GM19099 (cell line): ENCODE measurements around the gene FXYD6.

Experiments used
- POLR2A ChIP-seq: IDR thresholded peaks from 3 replicates; pipeline ENCODE4 v1.6.1; 2011; ENCODE audit warnings: low read depth; ENCODE audit not compliant: insufficient read length; ENCODE audit errors: extremely low read depth

FXYD6 gene

GRCh38 chr11:117837791-117838190 is 38.7 kb downstream of the FXYD6 start:
- no peak for TF ChIP-seq POLR2A

GRCh38 chr11:117837070-117837776 is 39.2 kb downstream of the FXYD6 start:
- no peak for TF ChIP-seq POLR2A

- no peak for TF ChIP-seq POLR2A
These were observed 40.1 kb downstream of the FXYD6 start for GRCh38 chr11:117836077-117836960.

GRCh38 chr11:117835576-117835975 is 40.9 kb downstream of the FXYD6 start:
- TF ChIP-seq POLR2A = no peak

- no peak for TF ChIP-seq POLR2A
These were observed 41.5 kb downstream of the FXYD6 start for GRCh38 chr11:117834838-117835443.

GRCh38 chr11:117834068-117834810 is 42.2 kb downstream of the FXYD6 start:
- no peak for TF ChIP-seq POLR2A

GRCh38 chr11:117833401-117833891 is 43.0 kb downstream of the FXYD6 start:
- TF ChIP-seq POLR2A = no peak

- no peak for TF ChIP-seq POLR2A
These were observed 43.9 kb downstream of the FXYD6 start for GRCh38 chr11:117832511-117832910.

GRCh38 chr11:117831661-117832415 is 44.6 kb downstream of the FXYD6 start:
- no peak for TF ChIP-seq POLR2A

GRCh38 chr11:117830674-117831351 is 45.6 kb downstream of the FXYD6 start:
- TF ChIP-seq POLR2A = no peak

- TF ChIP-seq POLR2A = no peak
These were observed 46.4 kb downstream of the FXYD6 start for GRCh38 chr11:117830072-117830471.

GRCh38 chr11:117829369-117829725 is 47.1 kb downstream of the FXYD6 start:
- TF ChIP-seq POLR2A = no peak

GRCh38 chr11:117828611-117829368 is 47.7 kb downstream of the FXYD6 start:
- TF ChIP-seq POLR2A = no peak
